ENCODE measurements around the gene TMEM200C.

Gene TMEM200C

DNA sequence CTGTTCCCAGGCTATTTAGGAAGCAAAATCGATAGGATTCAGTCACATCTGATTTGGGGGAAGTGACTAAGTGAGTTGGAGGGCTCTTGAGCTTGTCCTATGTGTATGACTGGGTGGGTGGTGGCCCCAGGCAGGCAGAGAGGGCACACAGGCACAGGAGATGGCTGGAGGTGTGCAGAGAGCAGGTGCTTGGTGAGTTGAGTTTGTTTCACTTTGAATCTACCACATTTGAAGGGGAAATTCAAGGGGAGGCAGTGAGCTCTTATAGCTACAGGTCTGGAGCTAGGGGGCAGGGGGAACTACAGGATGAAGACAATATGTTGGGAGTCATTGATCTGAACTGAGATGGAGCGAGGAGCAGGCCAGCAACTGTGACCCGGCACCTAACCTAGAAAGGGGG, 42.5 kb upstream of the TMEM200C start:
- no peak overlapping the region for H3K4me3 ChIP-seq (ENCODE audit: control insufficient read depth, low read depth, low read length)
- DNase-seq (ENCODE audit: low read depth) = no peak
- TF ChIP-seq, protein P1, sequence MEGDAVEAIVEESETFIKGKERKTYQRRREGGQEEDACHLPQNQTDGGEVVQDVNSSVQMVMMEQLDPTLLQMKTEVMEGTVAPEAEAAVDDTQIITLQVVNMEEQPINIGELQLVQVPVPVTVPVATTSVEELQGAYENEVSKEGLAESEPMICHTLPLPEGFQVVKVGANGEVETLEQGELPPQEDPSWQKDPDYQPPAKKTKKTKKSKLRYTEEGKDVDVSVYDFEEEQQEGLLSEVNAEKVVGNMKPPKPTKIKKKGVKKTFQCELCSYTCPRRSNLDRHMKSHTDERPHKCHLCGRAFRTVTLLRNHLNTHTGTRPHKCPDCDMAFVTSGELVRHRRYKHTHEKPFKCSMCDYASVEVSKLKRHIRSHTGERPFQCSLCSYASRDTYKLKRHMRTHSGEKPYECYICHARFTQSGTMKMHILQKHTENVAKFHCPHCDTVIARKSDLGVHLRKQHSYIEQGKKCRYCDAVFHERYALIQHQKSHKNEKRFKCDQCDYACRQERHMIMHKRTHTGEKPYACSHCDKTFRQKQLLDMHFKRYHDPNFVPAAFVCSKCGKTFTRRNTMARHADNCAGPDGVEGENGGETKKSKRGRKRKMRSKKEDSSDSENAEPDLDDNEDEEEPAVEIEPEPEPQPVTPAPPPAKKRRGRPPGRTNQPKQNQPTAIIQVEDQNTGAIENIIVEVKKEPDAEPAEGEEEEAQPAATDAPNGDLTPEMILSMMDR (IDR thresholded peaks at IDR 0.05; ENCODE audit: control insufficient read depth, insufficient read depth, low read depth, low read length, missing control alignments) = no peak

DNA sequence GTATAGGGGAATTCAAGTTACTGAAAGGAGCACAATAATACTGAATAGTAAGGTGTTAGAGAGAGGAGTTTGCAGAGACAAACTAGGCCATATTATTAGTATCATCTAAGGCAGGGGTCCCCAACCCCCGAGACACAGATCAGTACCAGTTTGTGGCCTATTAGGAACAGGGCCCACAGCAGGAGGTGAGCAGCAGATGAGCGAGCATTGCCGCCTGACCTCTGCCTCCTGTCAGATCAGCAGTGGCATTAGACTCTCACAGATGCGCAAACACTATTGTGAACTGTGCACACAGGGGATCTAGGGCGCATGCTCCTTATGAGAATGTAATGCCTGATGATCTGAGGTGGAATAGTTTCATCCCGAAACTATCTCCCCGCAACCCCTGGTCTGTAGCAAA, 41.8 kb upstream of the TMEM200C start:
- TF ChIP-seq, protein P1 (IDR thresholded peaks at IDR 0.05; ENCODE audit: control insufficient read depth, insufficient read depth, low read depth, low read length, missing control alignments) = no peak
- DNase-seq (ENCODE audit: low read depth) = no peak
- no peak overlapping the region for H3K4me3 ChIP-seq (ENCODE audit: control insufficient read depth, low read depth, low read length)

DNA sequence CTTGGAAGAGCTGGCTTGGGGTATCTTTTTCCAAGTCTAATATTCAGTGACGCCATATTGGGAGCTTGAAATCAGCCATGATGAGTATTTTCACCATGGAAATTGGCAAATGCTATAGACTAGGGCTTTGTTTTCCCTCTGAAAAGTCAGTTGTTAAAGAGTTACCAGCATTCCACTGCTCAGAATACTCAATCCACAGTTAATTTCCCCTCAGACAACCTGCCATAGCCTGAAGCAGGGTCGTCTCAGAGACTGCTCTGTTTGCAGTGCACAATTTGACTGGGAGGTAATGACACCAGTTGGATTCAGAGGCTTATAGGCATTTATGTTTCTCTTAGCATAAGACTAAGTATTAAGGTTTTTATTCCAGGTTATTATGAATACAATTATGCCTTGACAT, 35.5 kb upstream of the TMEM200C start:
- TF ChIP-seq, protein P1 (IDR thresholded peaks at IDR 0.05; ENCODE audit: control insufficient read depth, insufficient read depth, low read depth, low read length, missing control alignments) = no peak
- no peak overlapping the region for H3K4me3 ChIP-seq (ENCODE audit: control insufficient read depth, low read depth, low read length)
- DNase-seq (ENCODE audit: low read depth) = no peak

DNA sequence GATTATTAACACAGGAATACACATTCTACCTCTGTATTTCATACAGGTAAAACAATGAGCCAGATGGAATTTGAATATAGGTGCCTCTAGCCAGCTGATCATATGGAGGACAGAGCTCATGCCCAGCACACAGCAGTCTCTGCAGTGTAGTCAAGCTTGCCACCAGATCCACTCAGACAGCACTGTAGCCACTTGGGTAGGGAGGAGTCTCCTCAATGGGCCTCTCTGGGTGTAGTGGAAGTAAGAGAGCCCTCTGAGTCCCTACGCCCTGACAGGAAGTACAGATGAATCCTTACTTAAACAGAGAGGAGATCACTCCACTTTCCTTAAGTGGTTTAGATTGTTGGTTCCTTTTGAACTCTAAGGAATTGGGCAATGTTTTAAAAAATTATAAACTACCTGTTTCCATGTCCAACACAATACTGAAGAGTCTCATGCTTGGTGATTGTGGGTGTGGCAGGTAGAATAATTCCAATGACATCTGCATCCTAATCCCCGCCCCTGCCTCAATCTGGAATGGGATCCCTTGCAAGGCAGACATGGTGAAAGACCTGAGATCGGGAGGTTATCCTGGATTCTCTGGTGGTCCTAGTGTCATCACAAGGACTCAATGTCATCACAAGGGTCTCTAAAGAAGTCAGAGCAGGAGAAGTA, 23.0 kb upstream of the TMEM200C start:
- H3K4me3 ChIP-seq (ENCODE audit: control insufficient read depth, low read depth, low read length) = no peak overlapping the region
- TF ChIP-seq, protein P1 (IDR thresholded peaks at IDR 0.05; ENCODE audit: control insufficient read depth, insufficient read depth, low read depth, low read length, missing control alignments) = no peak
- DNase-seq (ENCODE audit: low read depth) = no peak

DNA sequence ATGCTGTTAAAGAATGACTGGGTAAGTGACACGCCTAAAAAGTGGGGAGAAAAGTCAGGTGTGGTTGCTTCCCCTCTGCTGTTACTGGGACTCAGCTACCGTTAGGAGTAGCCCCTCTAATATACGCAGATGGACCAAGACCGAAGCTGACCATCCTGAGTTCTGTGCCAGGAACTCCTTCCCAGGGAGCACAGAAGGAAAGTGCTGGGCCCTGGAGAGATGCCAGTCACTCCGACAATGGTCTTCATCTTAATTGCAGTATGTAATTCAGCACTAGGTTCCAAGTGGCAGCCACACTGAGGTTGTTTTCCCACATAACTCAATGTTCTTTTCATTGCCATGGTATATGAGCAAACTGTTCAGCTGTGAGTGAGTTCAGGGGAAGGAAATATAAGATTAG, 19.6 kb upstream of the TMEM200C start:
- no peak overlapping the region for H3K4me3 ChIP-seq (ENCODE audit: control insufficient read depth, low read depth, low read length)
- no peak for DNase-seq (ENCODE audit: low read depth)

DNA sequence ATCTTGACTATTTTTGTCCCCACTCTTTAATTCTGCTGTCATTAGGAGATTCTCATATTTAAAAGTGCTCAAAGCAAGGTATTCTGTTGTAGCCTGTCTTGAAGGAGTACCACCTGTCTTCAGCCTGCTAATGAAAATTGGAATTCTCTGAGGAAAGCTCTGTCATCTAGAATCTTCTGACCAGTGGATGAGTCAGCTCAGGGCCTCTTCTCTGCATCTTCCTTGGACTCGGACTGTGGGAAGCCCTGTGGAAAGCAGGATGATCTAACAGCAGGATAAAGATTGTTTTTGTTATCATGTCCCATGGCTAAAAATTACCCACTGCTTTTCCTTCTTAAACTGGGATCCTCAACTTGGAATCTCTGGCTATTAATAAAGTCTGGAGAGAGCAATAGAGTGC, 18.7 kb upstream of the TMEM200C start:
- no peak overlapping the region for H3K4me3 ChIP-seq (ENCODE audit: control insufficient read depth, low read depth, low read length)
- no peak for DNase-seq (ENCODE audit: low read depth)
- TF ChIP-seq, protein P1 (IDR thresholded peaks at IDR 0.05; ENCODE audit: control insufficient read depth, insufficient read depth, low read depth, low read length, missing control alignments) = no peak

More for the DNA sequence above, 19.6 kb upstream of the TMEM200C start:
- TF ChIP-seq, protein P1 (IDR thresholded peaks at IDR 0.05; ENCODE audit: control insufficient read depth, insufficient read depth, low read depth, low read length, missing control alignments) = no peak
